HG03159 (cell line): Measurements from ENCODE around the gene TCAIM.
"Not testable (repeated sequence)": the region's sequence is repeated elsewhere in the genome, so short reads cannot be mapped to it uniquely, and the experiment has no call there.

Experiments used
- ATAC-seq: cut with Tn5 transposase; IDR thresholded peaks from one replicate; pipeline ENCODE4 v1.9.1; 2021; ENCODE audit warnings: mild to moderate bottlenecking, moderate library complexity; ENCODE audit not compliant: unreplicated experiment

TCAIM gene

GRCh38 chr3:44412365-44412764, 73.8 kb downstream of the TCAIM start:
- ATAC-seq: no peak

- ATAC-seq: no peak
Measured at GRCh38 chr3:44414517-44415090, 76.0 kb downstream of the TCAIM start.

- ATAC-seq: no peak
Measured at GRCh38 chr3:44415421-44415820, 76.9 kb downstream of the TCAIM start.

- ATAC-seq: no peak
Measured at GRCh38 chr3:44416031-44417030, 77.8 kb downstream of the TCAIM start.

- not testable (repeated sequence) for ATAC-seq
Measured at GRCh38 chr3:44418118-44418517, 79.6 kb downstream of the TCAIM start.

- ATAC-seq: no peak
Measured at GRCh38 chr3:44418549-44418948, 80.0 kb downstream of the TCAIM start.

GRCh38 chr3:44419116-44419922, 80.8 kb downstream of the TCAIM start:
- ATAC-seq: no peak

GRCh38 chr3:44419923-44420650, 81.5 kb downstream of the TCAIM start:
- ATAC-seq: no peak

GRCh38 chr3:44420676-44421075, 82.1 kb downstream of the TCAIM start:
- no peak for ATAC-seq

- no peak for ATAC-seq
Measured at GRCh38 chr3:44421280-44421679, 82.7 kb downstream of the TCAIM start.

GRCh38 chr3:44424758-44425157, 86.2 kb downstream of the TCAIM start:
- ATAC-seq: no peak

- no peak for ATAC-seq
Measured at GRCh38 chr3:44427683-44428082, 89.1 kb downstream of the TCAIM start.

- ATAC-seq: no peak
Measured at GRCh38 chr3:44428910-44429309, 90.3 kb downstream of the TCAIM start.

- no peak for ATAC-seq
Measured at GRCh38 chr3:44429459-44429858, 90.9 kb downstream of the TCAIM start.

GRCh38 chr3:44430466-44430865, 91.9 kb downstream of the TCAIM start:
- no peak for ATAC-seq

- ATAC-seq: no peak
Measured at GRCh38 chr3:44434834-44435510, 96.4 kb downstream of the TCAIM start.

GRCh38 chr3:44436181-44436580, 97.6 kb downstream of the TCAIM start:
- ATAC-seq: no peak

GRCh38 chr3:44437800-44438199, 99.2 kb downstream of the TCAIM start:
- ATAC-seq: no peak

- peak; percentile 95 for ATAC-seq
Measured at GRCh38 chr3:44439499-44440295, 101.1 kb downstream of the TCAIM start.
